Measurements from ENCODE around the gene KCNQ1. TPM values are rescaled to one million over a fixed set of nuclear protein-coding genes. Genes with fewer than 3 reads are reported as not detected.

The KCNQ1 gene
- polyA plus RNA-seq, 2 donors = 0.31 to 0.52 TPM

GRCh38 chr11:2807801-2808241, 363.0 kb downstream of the KCNQ1 start:
- Histone ChIP-seq H3K4me1 (ENCODE audit: control insufficient read depth in 2 of 2, insufficient read depth in 2 of 2, low read length in 1 of 2) (peaks cover 5 to 27% of the 10 kb centered on the region in 2 donors), H3K4me3 (ENCODE audit: low read depth in 1 of 2, low read length in 2 of 2) (no peak overlapping the region), H3K27ac (ENCODE audit: low read depth in 2 of 2, low read length in 1 of 2) (peak overlapping the region; percentile 56 to 79), H3K36me3 (ENCODE audit: control insufficient read depth in 2 of 2, insufficient read depth in 2 of 2, low read length in 1 of 2) (no peaks in the 10 kb centered on the region), H3K27me3 (ENCODE audit: control insufficient read depth in 1 of 2, insufficient read depth in 2 of 2, low read length in 2 of 2) (no peaks in the 10 kb centered on the region), H3K9me3 (ENCODE audit: control insufficient read depth in 2 of 2, insufficient read depth in 1 of 2, low read depth in 1 of 2, low read length in 1 of 2) (peaks cover 0 to 2% of the 10 kb centered on the region in 2 donors)
- WGBS, 2 donors = 65 to 71% methylated on average over 11 of the region's 11 CpGs

GRCh38 chr11:2808850-2809846, 364.3 kb downstream of the KCNQ1 start:
- Histone ChIP-seq H3K27ac (ENCODE audit: low read depth in 2 of 2, low read length in 1 of 2) (no peak overlapping the region), H3K36me3 (ENCODE audit: control insufficient read depth in 2 of 2, insufficient read depth in 2 of 2, low read length in 1 of 2) (no peaks in the 10 kb centered on the region), H3K9me3 (ENCODE audit: control insufficient read depth in 2 of 2, insufficient read depth in 1 of 2, low read depth in 1 of 2, low read length in 1 of 2) (peaks cover 0 to 2% of the 10 kb centered on the region in 2 donors), H3K27me3 (ENCODE audit: control insufficient read depth in 1 of 2, insufficient read depth in 2 of 2, low read length in 2 of 2) (no peaks in the 10 kb centered on the region), H3K4me3 (ENCODE audit: low read depth in 1 of 2, low read length in 2 of 2) (no peak overlapping the region), H3K4me1 (ENCODE audit: control insufficient read depth in 2 of 2, insufficient read depth in 2 of 2, low read length in 1 of 2) (peaks cover 5 to 18% of the 10 kb centered on the region in 2 donors)
- 88 to 90% methylated on average over 15 of the region's 15 CpGs for WGBS, 2 donors

GRCh38 chr11:2809854-2810253, 365.0 kb downstream of the KCNQ1 start:
- Histone ChIP-seq H3K4me1 (ENCODE audit: control insufficient read depth in 2 of 2, insufficient read depth in 2 of 2, low read length in 1 of 2) (peaks cover 5 to 17% of the 10 kb centered on the region in 2 donors), H3K27ac (ENCODE audit: low read depth in 2 of 2, low read length in 1 of 2) (no peak overlapping the region), H3K9me3 (ENCODE audit: control insufficient read depth in 2 of 2, insufficient read depth in 1 of 2, low read depth in 1 of 2, low read length in 1 of 2) (peaks cover 0 to 2% of the 10 kb centered on the region in 2 donors), H3K27me3 (ENCODE audit: control insufficient read depth in 1 of 2, insufficient read depth in 2 of 2, low read length in 2 of 2) (no peaks in the 10 kb centered on the region), H3K36me3 (ENCODE audit: control insufficient read depth in 2 of 2, insufficient read depth in 2 of 2, low read length in 1 of 2) (no peaks in the 10 kb centered on the region), H3K4me3 (ENCODE audit: low read depth in 1 of 2, low read length in 2 of 2) (no peak overlapping the region)
- 84 to 90% methylated on average over 1 of the region's 1 CpG for WGBS, 2 donors

- 75% methylated on average over 18 of the region's 18 CpGs for WGBS, 2 donors
- H3K27me3 ChIP-seq (ENCODE audit: control insufficient read depth in 1 of 2, insufficient read depth in 2 of 2, low read length in 2 of 2) = no peaks in the 10 kb centered on the region
- no peak overlapping the region for H3K4me3 ChIP-seq (ENCODE audit: low read depth in 1 of 2, low read length in 2 of 2)
- H3K9me3 ChIP-seq (ENCODE audit: control insufficient read depth in 2 of 2, insufficient read depth in 1 of 2, low read depth in 1 of 2, low read length in 1 of 2) = peaks cover 0 to 4% of the 10 kb centered on the region in 2 donors
- H3K27ac ChIP-seq (ENCODE audit: low read depth in 2 of 2, low read length in 1 of 2) = no peak overlapping the region
- no peaks in the 10 kb centered on the region for H3K36me3 ChIP-seq (ENCODE audit: control insufficient read depth in 2 of 2, insufficient read depth in 2 of 2, low read length in 1 of 2)
- H3K4me1 ChIP-seq (ENCODE audit: control insufficient read depth in 2 of 2, insufficient read depth in 2 of 2, low read length in 1 of 2) = peaks cover 5 to 17% of the 10 kb centered on the region in 2 donors
These were observed 365.8 kb downstream of the KCNQ1 start for GRCh38 chr11:2810411-2811205.

GRCh38 chr11:2811206-2812091, 366.6 kb downstream of the KCNQ1 start:
- WGBS, 2 donors = 70 to 78% methylated on average over 32 to 34 of the region's 34 CpGs
- Histone ChIP-seq H3K27ac (ENCODE audit: low read depth in 2 of 2, low read length in 1 of 2) (peak overlapping the region in 1 of 2 donors; percentile 21), H3K4me3 (ENCODE audit: low read depth in 1 of 2, low read length in 2 of 2) (no peak overlapping the region), H3K9me3 (ENCODE audit: control insufficient read depth in 2 of 2, insufficient read depth in 1 of 2, low read depth in 1 of 2, low read length in 1 of 2) (peaks cover 0 to 12% of the 10 kb centered on the region in 2 donors), H3K27me3 (ENCODE audit: control insufficient read depth in 1 of 2, insufficient read depth in 2 of 2, low read length in 2 of 2) (no peaks in the 10 kb centered on the region), H3K4me1 (ENCODE audit: control insufficient read depth in 2 of 2, insufficient read depth in 2 of 2, low read length in 1 of 2) (peaks cover 5 to 15% of the 10 kb centered on the region in 2 donors), H3K36me3 (ENCODE audit: control insufficient read depth in 2 of 2, insufficient read depth in 2 of 2, low read length in 1 of 2) (no peaks in the 10 kb centered on the region)

- Histone ChIP-seq H3K36me3 (ENCODE audit: control insufficient read depth in 2 of 2, insufficient read depth in 2 of 2, low read length in 1 of 2) (no peaks in the 10 kb centered on the region), H3K4me1 (ENCODE audit: control insufficient read depth in 2 of 2, insufficient read depth in 2 of 2, low read length in 1 of 2) (peaks cover 5 to 16% of the 10 kb centered on the region in 2 donors), H3K4me3 (ENCODE audit: low read depth in 1 of 2, low read length in 2 of 2) (no peak overlapping the region), H3K27me3 (ENCODE audit: control insufficient read depth in 1 of 2, insufficient read depth in 2 of 2, low read length in 2 of 2) (no peaks in the 10 kb centered on the region), H3K9me3 (ENCODE audit: control insufficient read depth in 2 of 2, insufficient read depth in 1 of 2, low read depth in 1 of 2, low read length in 1 of 2) (peaks cover 0 to 14% of the 10 kb centered on the region in 2 donors), H3K27ac (ENCODE audit: low read depth in 2 of 2, low read length in 1 of 2) (peak overlapping the region in 1 of 2 donors; percentile 21)
- 23 to 36% methylated on average over 17 of the region's 17 CpGs for WGBS, 2 donors
These were observed 367.7 kb downstream of the KCNQ1 start for GRCh38 chr11:2812371-2812991.

- Histone ChIP-seq H3K9me3 (ENCODE audit: control insufficient read depth in 2 of 2, insufficient read depth in 1 of 2, low read depth in 1 of 2, low read length in 1 of 2) (peaks cover 0 to 16% of the 10 kb centered on the region in 2 donors), H3K27me3 (ENCODE audit: control insufficient read depth in 1 of 2, insufficient read depth in 2 of 2, low read length in 2 of 2) (no peaks in the 10 kb centered on the region), H3K27ac (ENCODE audit: low read depth in 2 of 2, low read length in 1 of 2) (no peak overlapping the region), H3K36me3 (ENCODE audit: control insufficient read depth in 2 of 2, insufficient read depth in 2 of 2, low read length in 1 of 2) (no peaks in the 10 kb centered on the region), H3K4me3 (ENCODE audit: low read depth in 1 of 2, low read length in 2 of 2) (no peak overlapping the region), H3K4me1 (ENCODE audit: control insufficient read depth in 2 of 2, insufficient read depth in 2 of 2, low read length in 1 of 2) (peaks cover 2 to 9% of the 10 kb centered on the region in 2 donors)
- WGBS, 2 donors = 64 to 67% methylated on average over 14 of the region's 14 CpGs
These were observed 368.5 kb downstream of the KCNQ1 start for GRCh38 chr11:2813141-2813908.

- Histone ChIP-seq H3K36me3 (ENCODE audit: control insufficient read depth in 2 of 2, insufficient read depth in 2 of 2, low read length in 1 of 2) (no peaks in the 10 kb centered on the region), H3K27me3 (ENCODE audit: control insufficient read depth in 1 of 2, insufficient read depth in 2 of 2, low read length in 2 of 2) (no peaks in the 10 kb centered on the region), H3K27ac (ENCODE audit: low read depth in 2 of 2, low read length in 1 of 2) (no peak overlapping the region), H3K9me3 (ENCODE audit: control insufficient read depth in 2 of 2, insufficient read depth in 1 of 2, low read depth in 1 of 2, low read length in 1 of 2) (peaks cover 6 to 21% of the 10 kb centered on the region in 2 donors), H3K4me1 (ENCODE audit: control insufficient read depth in 2 of 2, insufficient read depth in 2 of 2, low read length in 1 of 2) (peaks cover 2 to 9% of the 10 kb centered on the region in 2 donors), H3K4me3 (ENCODE audit: low read depth in 1 of 2, low read length in 2 of 2) (no peak overlapping the region)
- WGBS, 2 donors = 96 to 100% methylated on average over 1 of the region's 1 CpG
These were observed 369.2 kb downstream of the KCNQ1 start for GRCh38 chr11:2813968-2814367.

All from esophagus (tissue), 2 donors.